ENCODE results near the gene SF3B3. TPM values are rescaled to one million over a fixed set of nuclear protein-coding genes. Genes with fewer than 3 reads are reported as not detected.

Gene SF3B3
- total and polyA plus RNA-seq, 10 donors, result 70.3 to 256 (median 103) TPM

DNA sequence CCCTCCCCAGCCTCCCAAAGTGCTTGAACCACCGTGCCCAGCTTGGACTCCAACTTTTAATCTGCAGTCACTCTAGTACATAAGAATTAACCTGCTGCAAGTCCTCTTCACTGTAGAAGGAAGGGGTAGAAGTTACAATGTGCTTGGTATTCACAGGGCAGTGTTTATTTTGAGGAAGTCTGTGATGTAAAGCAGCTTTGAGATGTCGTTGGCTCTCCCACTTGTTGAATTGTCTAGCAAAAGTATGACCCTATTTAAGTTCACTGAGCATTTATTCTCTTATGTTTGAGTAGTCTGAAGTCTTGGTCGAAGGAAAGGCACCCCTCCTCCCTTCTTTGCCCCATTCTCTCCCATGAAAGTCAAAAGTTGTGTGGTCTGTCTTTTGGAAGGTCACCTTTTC lies 28.2 kb downstream of the SF3B3 start:
- H3K27ac ChIP-seq, result no peak overlapping the region
- 64 to 90% (median 80%) methylated on average over 3 of the region's 3 CpGs for WGBS, 5 donors
- no peaks in the 10 kb centered on the region for H3K27me3 ChIP-seq (replicated peaks in 1 of 7)
- no peak for DNase-seq
- intact Hi-C loops (cut with DNase I; ENCODE audit: low total_unique reads), result no loop called here
- TF ChIP-seq POLR2AphosphoS5 (IDR thresholded peaks at IDR 0.05) (no peak), POLR2A (IDR thresholded peaks at IDR 0.05) (no peak)
- TF ChIP-seq, protein P1, sequence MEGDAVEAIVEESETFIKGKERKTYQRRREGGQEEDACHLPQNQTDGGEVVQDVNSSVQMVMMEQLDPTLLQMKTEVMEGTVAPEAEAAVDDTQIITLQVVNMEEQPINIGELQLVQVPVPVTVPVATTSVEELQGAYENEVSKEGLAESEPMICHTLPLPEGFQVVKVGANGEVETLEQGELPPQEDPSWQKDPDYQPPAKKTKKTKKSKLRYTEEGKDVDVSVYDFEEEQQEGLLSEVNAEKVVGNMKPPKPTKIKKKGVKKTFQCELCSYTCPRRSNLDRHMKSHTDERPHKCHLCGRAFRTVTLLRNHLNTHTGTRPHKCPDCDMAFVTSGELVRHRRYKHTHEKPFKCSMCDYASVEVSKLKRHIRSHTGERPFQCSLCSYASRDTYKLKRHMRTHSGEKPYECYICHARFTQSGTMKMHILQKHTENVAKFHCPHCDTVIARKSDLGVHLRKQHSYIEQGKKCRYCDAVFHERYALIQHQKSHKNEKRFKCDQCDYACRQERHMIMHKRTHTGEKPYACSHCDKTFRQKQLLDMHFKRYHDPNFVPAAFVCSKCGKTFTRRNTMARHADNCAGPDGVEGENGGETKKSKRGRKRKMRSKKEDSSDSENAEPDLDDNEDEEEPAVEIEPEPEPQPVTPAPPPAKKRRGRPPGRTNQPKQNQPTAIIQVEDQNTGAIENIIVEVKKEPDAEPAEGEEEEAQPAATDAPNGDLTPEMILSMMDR (IDR thresholded peaks at IDR 0.05 in 8 of 11, conservative IDR thresholded peaks at IDR 0.05 in 3 of 11), result no peak
- H3K4me1 ChIP-seq, result peaks cover 0 to 10% (median 0%) of the 10 kb centered on the region in 6 donors
- no peak overlapping the region for H3K4me3 ChIP-seq
- H3K9me3 ChIP-seq, result no peaks in the 10 kb centered on the region
- peaks cover 8 to 100% (median 99%) of the 10 kb centered on the region in 6 donors for H3K36me3 ChIP-seq

DNA sequence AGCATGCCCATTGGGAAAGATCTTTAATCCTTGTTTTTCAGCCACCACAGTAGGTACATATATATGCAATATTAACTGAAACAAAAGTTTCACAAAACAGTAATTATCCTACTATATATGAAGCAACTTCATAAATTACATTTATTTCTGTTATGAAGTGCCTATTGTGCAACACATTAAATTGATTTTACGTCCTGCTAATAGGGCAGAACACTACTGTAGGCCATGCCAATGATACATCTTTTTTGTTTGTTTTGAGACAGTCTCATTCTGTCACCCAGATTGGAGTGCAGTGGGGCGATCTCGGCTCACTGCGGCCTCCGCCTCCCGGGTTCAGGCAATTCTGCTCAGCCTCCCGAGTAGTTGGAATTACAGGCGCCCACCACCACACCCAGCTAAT lies 29.1 kb downstream of the SF3B3 start:
- intact Hi-C loops (cut with DNase I; ENCODE audit: low total_unique reads), result no loop called here
- DNase-seq, result no peak
- 95 to 98% (median 97%) methylated on average over 8 of the region's 8 CpGs for WGBS, 5 donors
- H3K27ac ChIP-seq, result no peak overlapping the region
- TF ChIP-seq POLR2A (IDR thresholded peaks at IDR 0.05), result no peak
- TF ChIP-seq, protein P1 (IDR thresholded peaks at IDR 0.05 in 8 of 11, conservative IDR thresholded peaks at IDR 0.05 in 3 of 11), result no peak
- TF ChIP-seq POLR2AphosphoS5 (IDR thresholded peaks at IDR 0.05), result no peak
- H3K9me3 ChIP-seq, result no peaks in the 10 kb centered on the region
- H3K4me3 ChIP-seq, result no peak overlapping the region
- H3K36me3 ChIP-seq, result peaks cover 13 to 100% (median 98%) of the 10 kb centered on the region in 6 donors
- no peaks in the 10 kb centered on the region for H3K27me3 ChIP-seq (replicated peaks in 1 of 7)
- peaks cover 0 to 10% (median 0%) of the 10 kb centered on the region in 6 donors for H3K4me1 ChIP-seq

DNA sequence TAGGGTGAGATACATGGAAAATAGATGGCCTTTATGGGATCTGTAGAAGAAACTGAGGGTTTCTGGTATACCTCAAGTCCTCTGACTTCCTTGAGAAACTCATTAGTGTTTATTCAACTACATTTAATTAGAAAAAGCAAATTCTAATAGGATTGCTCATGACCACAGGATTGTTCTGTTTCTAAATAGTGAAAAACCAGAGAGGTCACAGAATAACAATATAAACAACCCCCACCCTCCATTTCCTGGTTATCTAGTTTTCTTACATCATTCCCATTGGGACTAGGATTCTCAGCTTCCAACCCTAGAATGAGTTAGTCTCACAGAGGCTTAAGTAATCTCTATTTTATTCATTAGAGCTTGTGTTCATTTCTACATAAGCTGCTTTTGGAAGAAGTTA lies 30.0 kb downstream of the SF3B3 start:
- intact Hi-C loops (cut with DNase I; ENCODE audit: low total_unique reads), result no loop called here
- TF ChIP-seq POLR2A (IDR thresholded peaks at IDR 0.05), result no peak
- no peak for TF ChIP-seq POLR2AphosphoS5 (IDR thresholded peaks at IDR 0.05)
- TF ChIP-seq, protein P1 (IDR thresholded peaks at IDR 0.05 in 8 of 11, conservative IDR thresholded peaks at IDR 0.05 in 3 of 11), result no peak
- Histone ChIP-seq H3K4me3 (no peak overlapping the region), H3K4me1 (peaks cover 0 to 10% (median 0%) of the 10 kb centered on the region in 6 donors), H3K36me3 (peaks cover 13 to 100% (median 98%) of the 10 kb centered on the region in 6 donors), H3K27me3 (replicated peaks in 1 of 7) (no peaks in the 10 kb centered on the region), H3K9me3 (no peaks in the 10 kb centered on the region), H3K27ac (no peak overlapping the region)
- no peak for DNase-seq

DNA sequence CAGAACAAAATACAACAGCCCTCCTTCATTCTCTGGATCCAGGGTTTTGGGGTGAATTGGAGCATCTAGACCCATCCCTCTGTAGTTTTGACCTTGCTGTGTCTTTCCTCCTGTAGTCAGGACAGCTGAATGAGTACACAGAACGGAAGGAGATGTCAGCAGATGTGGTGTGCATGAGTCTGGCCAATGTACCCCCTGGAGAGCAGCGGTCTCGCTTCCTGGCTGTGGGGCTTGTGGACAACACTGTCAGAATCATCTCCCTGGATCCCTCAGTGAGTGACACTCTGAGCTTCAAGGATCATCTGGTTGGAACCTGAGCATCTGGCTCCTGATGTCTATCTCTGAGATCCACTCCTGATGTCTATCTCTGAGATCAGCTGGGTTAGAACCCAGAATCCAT lies 32.4 kb downstream of the SF3B3 start:
- TF ChIP-seq POLR2AphosphoS5 (IDR thresholded peaks at IDR 0.05) (no peak), POLR2A (IDR thresholded peaks at IDR 0.05) (no peak)
- Histone ChIP-seq H3K27me3 (replicated peaks in 1 of 7) (no peaks in the 10 kb centered on the region), H3K27ac (peak overlapping the region in 1 of 8 donors; percentile 10), H3K4me3 (no peak overlapping the region), H3K36me3 (peaks cover 13 to 100% (median 98%) of the 10 kb centered on the region in 6 donors), H3K4me1 (peaks cover 0 to 10% (median 0%) of the 10 kb centered on the region in 6 donors), H3K9me3 (no peaks in the 10 kb centered on the region)
- WGBS, 5 donors, result 79 to 97% (median 83%) methylated on average over 3 of the region's 3 CpGs
- intact Hi-C loops (cut with DNase I; ENCODE audit: low total_unique reads), result no loop called here
- no peak for DNase-seq

DNA sequence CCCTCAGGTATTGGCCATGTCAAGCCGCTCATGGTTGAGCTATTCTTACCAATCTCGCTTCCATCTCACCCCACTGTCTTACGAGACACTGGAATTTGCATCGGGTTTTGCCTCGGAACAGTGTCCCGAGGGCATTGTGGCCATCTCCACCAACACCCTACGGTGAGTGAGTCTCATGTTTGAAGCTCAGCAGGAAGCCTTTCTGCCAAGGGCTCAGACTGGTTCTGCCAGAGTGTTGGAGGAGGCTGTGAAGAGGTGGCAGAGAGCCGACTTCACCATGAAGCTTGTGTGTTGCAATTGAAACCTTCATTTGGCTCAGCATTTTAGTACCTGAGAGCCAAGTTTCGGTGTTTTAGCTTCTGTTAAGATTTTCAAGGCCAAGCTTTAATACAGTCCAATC lies 38.0 kb downstream of the SF3B3 start:
- intact Hi-C loops (cut with DNase I; ENCODE audit: low total_unique reads), result no loop called here
- Histone ChIP-seq H3K9me3 (no peaks in the 10 kb centered on the region), H3K27me3 (replicated peaks in 1 of 7) (no peaks in the 10 kb centered on the region), H3K36me3 (peaks cover 16 to 100% (median 100%) of the 10 kb centered on the region in 6 donors), H3K27ac (no peak overlapping the region), H3K4me1 (no peaks in the 10 kb centered on the region), H3K4me3 (no peak overlapping the region)
- no peak for DNase-seq
- TF ChIP-seq POLR2A (IDR thresholded peaks at IDR 0.05), result no peak
- TF ChIP-seq POLR2AphosphoS5 (IDR thresholded peaks at IDR 0.05), result peak in 1 of 3 donors; percentile 9
- 92 to 99% (median 93%) methylated on average over 9 of the region's 9 CpGs for WGBS, 5 donors

Measured in spleen (tissue), 11 donors.